GM19240 (cell line): ENCODE measurements around the gene BAZ2B.

Source experiments
- DNase-seq: peaks from one replicate; pipeline ENCODE4 v3.0.0; 2011; ENCODE audit warnings: low spot score; ENCODE audit not compliant: insufficient read length

Gene BAZ2B

DNA sequence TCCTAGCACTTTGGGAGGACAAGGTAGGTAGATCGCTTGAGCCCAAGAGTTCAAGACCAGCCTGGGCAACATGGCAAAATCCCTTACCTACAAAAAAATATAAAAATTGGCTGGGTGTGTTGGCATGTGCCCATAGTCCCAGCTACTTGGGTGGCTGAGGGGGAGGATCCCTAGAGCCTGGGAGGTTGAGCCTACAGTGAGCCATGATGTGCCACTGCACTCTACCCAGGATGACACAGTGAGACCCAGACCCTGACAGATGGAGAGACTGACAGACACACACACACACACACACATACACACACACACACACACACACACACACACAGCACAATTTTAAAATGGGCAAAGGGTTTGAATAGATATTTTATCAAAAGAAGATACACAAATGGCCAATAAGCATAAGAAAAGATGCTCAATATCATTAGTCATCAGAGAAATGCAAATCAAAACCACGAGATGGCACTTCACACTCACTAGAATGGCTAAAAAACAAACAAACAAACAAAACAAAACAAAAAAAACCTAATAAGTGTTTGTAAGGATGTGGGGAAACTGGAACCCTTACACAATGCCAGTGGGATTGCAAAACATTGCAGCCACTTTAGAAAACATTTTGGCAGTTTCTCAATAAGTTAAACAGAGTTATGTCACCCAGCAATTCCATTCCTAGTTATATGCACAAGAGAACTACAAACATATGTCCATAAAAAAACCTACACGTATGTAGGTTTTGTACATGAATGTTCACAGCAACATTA is 42.3 kb downstream of the BAZ2B start:
- no peak for DNase-seq

DNA sequence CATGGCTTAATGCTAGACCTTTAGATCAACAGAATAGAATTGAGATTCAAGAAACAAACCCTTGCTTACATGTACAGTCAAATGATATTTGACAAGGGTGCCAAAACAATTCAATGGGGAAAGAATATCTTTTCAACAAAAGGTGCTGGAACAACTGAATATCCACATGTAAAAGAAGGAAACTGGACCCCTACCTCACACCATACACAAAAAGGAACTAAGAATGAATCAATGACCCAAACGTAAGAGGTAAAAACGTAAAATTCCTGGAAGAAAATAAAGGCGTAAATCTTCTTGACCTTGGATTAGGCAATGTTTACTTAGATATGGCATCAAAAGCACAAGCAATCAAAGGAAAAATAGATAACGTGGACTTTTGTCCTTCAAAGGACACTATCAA is 43.1 kb downstream of the BAZ2B start:
- DNase-seq = no peak

DNA sequence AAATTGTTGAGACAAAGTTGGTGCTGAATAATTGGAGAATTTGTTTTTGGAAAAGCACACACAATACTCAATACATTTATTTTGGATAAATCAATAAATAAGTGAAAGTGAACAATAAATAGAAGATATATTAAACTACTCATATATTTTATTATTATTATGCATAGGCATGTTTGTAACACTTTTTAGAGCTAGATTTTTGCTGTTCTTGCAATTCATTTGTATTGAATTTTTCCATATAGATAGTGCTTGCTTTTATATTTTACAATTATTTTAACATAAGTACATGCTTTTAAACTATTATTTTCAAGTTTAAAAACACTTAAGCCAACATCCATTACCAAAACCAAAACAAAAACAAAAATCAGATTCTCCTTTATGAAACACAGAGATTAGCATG is 43.9 kb downstream of the BAZ2B start:
- DNase-seq = no peak

DNA sequence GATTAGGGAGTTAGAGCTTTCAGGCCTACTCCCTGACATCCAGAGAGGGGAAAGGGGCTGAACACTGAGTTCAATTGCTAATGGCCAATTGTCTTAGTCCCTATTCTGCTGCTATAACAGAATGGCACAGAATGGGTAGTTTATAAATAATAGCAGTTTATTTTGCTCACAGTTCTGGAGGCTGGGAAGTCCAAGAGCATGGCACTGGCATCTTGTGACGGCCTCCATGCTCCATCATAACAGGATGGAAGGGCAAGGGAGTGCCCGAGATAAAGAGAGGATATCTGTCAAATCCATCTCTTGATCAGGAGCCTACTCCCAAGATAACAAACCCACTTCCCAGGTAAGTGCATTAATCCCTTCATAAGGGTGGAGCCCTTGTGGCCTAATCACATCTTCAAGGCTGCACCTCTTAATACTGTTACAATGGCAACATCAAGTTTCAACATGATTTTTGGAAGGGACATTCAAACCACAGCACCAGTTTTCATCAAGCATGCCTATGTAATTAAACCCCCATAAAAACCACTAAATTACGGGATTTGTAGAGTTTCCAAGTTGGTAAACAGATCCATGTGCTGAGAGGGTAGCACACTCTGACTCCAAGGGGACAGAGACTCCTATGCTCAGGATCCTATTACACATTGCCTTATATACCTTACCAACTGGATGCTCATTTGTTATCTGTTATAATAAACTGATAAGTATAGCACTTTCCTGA is 44.6 kb downstream of the BAZ2B start:
- no peak for DNase-seq

DNA sequence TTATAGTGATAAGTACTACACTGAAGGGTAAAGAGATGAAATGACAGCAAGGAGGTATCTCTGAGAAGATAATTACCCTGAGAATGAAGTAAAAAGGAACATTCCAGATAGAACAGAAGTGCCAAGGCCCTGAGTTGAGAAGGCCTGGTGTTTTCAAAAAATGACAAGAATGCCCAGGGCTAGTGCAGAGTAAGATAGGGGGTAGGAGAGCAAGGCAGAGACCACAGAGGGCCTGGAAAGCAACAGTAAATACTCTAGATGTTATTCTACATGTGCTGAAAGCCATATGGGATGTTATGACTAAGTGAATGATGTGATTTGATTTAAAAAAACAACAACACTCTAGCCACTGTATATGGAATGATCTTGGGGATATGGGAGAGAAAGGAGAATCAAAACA is 52.3 kb downstream of the BAZ2B start:
- no peak for DNase-seq

DNA sequence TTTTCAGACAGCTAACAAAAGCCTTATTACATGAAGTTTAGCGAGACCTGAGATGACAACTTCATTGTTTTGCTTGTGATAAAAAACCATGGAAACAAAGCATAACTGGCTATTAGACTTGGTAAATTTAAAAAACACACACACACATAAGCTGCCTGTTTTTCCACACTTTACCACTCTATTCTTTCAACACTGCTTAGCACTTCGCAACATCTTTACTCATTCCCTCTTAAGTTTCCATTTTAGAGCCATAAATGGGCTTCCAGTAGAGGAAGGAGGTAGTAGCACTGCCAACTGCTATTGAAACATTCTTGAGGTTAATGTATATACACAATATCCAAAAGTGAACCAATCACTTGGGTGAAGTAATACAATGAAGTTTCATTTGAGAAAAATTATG is 54.1 kb downstream of the BAZ2B start:
- DNase-seq = no peak

DNA sequence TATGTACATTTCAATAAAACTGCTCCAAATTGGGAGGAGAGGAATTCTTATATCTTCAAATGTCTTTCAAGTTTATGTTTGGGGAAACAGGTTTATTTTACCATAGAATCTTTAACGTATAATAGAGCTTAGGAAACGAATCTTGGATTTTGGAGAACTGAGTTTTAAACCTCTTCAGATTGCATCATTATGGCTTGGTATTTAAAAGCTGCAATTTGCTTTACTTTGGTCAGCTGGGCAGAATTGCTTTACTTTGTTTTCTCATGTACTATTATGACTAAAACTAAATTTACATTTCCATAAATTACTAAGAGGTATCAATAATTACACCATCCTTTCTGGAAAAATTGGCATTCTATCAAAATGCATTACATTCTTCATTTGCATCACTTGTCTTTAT is 54.6 kb downstream of the BAZ2B start:
- DNase-seq = no peak

DNA sequence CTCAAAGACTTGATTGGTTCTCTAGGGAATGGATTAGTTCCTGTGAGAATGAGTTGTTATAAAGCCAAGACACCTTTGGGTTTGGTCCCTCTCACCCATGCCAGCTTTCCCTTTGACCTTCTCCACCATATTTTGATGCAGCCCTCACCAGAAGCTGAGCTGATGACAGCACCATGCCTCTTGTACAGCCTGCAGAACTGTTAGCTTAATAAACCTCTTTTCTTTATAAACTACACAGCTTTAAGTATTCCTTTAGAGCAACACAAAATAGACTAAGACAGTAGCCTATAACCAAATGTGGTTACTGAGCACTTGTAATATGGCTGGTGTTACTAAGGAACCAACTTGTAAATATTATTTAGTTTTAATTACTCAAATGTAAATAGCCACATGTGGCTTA is 55.1 kb downstream of the BAZ2B start:
- no peak for DNase-seq

DNA sequence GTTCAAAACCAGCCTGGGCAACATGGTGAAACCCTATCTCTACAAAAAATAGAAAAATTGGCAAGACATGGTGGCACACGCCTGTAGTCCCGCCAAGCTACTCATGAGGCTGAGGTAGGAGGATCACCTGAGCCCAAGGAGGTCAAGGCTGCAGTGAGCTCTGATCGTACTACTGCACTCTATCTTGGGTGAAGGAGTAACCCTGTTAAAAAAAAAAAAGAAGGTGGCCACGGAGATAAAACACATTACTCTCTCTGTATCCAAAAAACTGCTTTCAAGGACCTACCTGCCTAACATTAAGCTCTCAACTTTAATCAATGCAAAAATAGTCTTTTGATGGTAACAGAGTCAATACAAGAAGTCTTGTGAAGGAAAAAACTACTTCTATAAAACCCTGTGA is 57.3 kb downstream of the BAZ2B start:
- no peak for DNase-seq

DNA sequence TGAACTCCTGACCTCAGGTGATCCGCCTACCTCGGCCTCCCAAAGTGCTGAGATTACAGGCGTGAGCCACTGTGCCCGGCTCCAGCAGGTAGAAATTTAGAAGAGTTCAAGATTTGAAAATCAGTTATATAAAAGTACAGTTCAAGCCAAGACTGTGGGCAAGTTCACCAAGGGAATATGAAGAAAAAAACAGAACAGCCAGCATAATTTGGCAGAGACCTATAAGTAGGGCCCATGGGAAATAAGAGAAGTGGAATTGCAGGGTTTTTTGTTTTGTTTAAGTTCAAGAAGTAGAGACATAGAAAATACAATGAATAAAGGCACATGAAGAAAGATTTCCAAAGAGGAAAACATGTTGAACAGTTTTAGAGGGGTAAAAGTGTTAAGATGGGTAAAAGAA is 57.9 kb downstream of the BAZ2B start:
- no peak for DNase-seq

DNA sequence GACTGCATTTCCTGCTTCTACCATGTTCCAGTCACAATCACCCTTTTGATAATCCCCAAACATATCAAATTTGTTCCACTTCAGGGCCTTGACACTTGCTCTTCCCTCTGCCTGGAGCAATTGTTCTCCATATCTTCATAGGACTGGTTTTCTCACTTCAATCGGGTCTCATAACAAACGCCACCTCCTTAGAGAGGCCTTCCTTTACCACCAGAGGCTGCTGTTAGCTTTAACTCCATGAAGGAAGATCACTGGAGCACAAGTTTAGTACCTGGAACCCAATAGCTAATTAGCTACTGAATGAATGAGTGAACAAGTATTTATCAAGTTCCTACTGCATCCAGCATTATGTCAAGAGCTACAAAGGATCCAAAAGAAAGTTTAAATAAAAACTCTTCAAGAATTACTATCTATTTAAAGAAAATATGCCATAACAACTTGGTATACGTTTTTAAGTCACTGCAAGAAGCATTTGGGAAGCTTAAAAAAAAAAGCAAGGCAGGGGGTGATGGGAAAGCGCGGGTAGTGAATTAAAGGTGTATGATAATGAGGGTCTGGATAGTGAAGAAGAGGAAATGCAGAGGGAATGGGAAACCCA is 58.8 kb downstream of the BAZ2B start:
- no peak for DNase-seq

DNA sequence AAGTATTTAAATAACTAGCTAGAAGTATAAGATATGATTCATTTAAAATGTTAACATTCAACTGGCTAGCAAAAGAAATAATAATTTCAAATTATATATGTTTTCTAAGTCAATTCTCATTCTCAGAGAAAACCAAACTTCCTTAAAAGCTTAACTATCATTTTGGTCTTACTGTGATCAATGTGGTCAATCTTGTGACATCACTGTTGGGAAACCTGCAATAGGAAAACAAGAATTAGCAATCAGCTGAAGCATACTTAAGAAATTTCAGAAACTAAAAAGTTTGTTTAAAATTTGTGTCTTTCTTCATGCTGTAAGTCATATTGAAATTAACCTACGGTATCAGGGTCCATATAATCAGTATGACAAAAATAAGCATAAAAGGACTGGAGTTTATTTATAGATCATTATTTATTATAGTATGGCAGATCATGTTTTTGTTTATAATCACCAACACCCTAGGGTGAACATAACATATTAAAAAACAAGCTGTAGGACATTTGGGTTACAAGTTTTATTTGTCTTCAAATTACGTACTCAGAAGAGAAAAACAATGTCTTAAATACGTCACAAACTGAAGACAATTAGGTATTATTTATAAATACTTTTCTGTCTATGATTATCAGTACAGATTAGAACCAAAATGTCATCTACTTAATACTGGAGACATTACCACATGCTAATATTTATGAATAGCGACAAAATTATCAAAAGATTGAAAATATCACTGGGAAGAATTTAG is 60.5 kb downstream of the BAZ2B start:
- DNase-seq = no peak

DNA sequence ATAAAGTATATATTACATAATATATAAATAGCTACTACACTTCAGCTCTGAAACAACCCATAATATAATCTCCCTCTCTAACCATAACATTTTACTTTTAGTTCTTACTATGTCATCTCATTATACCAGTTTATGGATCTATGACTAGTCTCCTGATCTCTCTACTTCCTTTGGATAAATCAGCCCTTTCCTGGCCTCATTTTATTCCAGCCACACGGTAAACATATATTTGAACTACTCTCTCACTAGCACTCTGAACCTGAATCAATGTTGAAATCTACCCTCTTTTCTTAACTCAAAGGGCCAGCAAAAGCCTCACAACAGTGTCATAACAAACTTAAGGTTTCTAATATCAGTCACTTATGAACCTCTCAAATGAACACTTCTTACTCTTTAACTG is 62.6 kb downstream of the BAZ2B start:
- no peak for DNase-seq

DNA sequence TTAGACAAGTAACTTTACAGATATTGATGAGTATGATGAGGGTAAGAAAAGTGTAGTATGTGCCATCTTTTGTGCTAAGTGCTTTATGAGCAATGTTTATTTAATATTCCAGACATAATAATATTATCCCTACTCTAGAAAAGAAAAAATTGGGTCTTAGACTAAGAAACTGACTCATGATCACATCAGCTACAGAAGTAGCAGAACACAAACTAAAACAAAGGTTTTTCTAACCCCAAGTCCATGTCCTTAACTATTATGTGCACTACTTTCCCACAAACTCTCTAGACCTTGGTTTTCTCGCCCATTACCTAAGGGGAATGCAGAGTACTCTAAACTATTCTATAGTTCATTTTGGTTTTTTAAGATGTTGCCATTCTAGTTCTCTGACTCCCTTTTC is 64.5 kb downstream of the BAZ2B start:
- DNase-seq = no peak

DNA sequence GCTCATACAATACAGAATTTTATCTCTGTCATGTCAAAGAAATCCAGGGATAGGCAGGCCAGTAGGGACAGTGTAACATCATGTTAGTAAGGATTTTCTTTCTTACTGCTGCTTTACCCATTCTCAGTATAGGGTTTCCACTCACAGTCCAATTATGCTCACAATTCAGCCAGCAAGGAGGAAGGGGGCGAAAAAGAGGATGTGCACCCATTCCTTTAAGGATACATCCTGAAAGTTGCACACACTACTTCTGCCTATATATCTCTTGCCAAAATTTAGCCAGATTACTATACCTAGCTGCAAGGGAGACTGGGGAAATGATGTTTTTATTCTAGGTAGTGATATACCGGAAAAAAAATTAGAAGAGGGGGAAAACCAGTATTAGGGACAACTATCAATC is 66.1 kb downstream of the BAZ2B start:
- no peak for DNase-seq

DNA sequence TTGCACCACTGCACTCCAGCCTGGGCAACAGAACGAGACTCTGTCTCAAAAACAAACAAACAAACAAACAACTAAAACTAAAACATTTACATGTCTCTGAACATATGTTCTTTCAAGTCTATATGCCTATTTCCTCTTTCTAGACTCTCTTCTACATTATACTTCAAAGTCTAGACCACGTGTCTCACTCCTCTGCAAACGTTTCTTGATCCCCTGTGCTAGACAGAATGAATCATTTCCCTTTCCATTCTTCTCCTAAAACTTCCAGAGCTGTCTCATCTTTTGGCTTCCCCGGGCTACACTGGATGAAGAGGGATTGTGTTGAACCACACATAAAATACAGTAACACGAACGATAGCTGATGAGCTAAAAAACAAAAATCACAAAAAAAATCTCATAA is 67.1 kb downstream of the BAZ2B start:
- no peak for DNase-seq

DNA sequence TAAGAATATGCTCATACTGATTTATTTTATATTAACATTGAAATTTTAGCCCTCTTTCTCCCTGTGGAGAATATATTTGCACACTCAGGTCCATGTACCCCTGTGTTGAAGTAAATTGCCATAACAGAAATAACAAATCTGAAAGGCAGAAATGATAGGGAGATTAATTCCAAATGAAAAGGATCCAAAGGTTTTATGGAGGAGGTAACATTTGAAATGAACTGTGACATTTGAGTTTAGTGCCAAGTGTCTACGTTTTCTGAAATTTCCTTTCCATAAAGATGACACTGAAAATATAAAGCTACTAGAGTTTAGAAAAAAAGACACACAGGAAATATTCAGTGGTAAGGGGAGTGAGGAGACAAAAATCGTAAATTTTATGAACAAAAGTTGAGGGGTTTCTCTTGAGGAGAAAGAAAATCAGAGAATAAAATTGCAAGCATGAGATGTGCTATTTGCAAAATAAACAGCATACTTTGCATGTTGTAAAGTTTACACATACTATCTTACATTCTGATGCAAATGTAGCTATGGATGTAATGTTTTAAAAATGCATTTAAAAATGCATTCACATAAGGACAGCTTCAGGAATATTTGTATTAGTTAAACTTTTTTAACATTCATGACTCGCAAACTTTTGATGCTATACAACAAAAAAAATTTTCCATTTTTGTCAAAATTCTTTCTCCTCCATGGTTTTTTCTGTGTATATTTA is 69.5 kb downstream of the BAZ2B start:
- no peak for DNase-seq

DNA sequence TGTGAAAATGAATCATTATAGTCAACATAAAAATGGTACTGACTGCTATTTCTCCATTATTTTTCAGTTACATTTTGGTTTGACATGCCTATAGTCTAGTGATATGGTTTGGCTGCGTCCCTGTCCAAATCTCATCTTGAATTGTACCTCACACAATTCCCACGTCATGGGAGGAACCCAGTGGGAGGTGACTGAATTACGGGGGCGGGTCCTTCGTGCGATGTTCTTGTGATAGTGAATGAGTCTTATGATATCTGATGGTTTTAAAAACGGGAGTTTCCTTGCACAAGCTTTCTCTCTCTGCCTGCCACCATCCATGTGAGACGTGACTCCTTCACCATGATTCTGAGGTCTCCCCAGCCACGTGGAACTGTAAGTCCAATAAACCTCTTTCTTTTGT is 70.3 kb downstream of the BAZ2B start:
- no peak for DNase-seq

DNA sequence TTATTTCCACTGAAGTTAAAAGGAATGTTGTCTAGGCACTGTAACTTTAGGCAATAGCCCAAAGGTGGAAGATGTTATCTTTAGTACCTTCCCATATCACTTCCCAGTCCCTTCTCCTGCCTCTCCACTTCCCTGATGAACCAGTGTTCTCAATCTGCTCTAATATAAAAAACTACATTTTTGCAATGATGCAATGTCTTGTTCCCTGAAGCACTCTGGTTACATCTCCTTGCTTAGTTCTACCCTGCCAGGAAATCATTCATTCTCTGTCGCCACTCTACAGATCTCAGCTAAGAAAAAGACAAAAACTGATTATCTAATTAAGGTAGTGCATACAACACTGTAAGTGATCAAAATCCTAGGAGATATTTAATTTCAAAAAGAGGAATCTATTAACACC is 71.3 kb downstream of the BAZ2B start:
- DNase-seq = no peak

DNA sequence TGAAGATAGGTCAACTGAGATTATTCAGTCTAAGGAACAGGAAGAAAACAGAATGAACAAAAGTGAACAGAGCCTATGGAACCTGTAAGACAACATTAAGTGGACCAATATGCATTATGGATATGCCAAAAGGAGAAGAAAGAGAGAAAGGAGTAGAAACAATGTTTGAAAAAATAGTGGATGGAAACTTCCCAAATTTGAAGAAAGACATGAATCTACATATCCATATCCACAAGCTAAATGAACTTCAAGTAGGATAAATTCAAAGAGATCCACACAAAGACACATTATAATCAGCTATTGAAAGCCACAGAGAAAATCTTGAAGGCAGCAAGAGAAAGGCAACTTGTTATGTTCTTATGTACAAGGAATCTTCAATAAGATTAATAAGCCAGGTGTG is 74.2 kb downstream of the BAZ2B start:
- no peak for DNase-seq

DNA sequence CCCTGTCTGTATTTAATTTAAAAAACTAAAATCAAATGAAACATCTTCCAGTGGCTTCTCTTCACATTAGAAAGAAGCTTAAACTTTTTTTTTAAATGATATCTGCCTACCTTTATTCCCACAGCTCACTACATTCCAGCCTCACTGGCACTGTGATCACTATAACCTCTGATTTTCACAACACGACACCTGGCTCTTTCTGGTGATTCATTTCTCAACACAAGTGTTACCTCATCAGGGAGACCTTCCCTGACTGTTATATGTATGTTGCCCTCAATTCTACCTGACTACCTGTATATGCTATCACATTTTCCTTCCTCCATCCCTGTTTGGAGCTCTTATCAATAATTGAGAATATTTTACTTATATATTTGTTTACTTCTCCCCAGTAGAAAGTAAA is 76.6 kb downstream of the BAZ2B start:
- no peak for DNase-seq

DNA sequence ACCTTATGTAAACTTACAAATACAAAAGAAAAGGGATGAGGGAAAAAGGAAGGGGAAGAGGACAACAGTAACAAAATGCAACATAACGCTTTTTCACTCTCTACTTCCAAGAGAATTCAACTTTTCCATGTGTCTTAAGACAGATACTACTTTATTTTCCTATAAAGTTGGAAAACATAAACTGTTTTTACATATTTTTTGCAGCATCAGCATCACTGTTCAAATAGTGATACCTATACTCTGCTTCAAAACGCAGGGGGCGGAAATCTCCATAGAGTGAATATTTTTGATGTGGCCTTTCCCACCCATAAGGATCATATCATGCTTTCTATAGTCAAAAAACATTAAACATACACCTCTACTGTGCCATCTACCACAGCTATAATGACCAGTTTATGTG is 77.5 kb downstream of the BAZ2B start:
- no peak for DNase-seq
